ENCODE results near the gene TRPM1.

DNA sequence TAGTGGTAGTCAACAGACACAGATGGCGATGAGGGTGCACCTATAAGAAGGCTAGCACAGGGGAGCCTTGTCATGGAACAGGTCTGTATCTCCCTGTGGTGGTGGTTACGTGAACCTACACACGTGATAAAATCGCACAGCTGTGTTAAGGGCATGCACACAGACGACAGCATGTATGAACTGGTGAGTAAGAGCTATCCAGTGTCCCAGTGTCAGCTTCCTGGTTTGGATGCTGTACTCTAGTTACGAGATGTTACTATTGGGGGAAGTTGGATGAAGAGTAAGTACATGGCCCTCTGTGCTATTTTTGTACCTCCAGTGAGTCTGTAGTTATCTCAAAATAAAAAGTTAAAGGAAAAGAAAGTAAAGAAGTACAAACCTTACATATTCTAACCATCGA is 148.3 kb downstream of the TRPM1 start:
- TF ChIP-seq, protein P1, sequence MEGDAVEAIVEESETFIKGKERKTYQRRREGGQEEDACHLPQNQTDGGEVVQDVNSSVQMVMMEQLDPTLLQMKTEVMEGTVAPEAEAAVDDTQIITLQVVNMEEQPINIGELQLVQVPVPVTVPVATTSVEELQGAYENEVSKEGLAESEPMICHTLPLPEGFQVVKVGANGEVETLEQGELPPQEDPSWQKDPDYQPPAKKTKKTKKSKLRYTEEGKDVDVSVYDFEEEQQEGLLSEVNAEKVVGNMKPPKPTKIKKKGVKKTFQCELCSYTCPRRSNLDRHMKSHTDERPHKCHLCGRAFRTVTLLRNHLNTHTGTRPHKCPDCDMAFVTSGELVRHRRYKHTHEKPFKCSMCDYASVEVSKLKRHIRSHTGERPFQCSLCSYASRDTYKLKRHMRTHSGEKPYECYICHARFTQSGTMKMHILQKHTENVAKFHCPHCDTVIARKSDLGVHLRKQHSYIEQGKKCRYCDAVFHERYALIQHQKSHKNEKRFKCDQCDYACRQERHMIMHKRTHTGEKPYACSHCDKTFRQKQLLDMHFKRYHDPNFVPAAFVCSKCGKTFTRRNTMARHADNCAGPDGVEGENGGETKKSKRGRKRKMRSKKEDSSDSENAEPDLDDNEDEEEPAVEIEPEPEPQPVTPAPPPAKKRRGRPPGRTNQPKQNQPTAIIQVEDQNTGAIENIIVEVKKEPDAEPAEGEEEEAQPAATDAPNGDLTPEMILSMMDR (IDR thresholded peaks at IDR 0.05 in 4 of 5, conservative IDR thresholded peaks at IDR 0.05 in 1 of 5): no peak
- no peak for TF ChIP-seq POLR2A (IDR thresholded peaks at IDR 0.05)

Data from gastrocnemius medialis (tissue), 4 donors.